GDM1 (cell line): ENCODE results near the gene COMMD9.

ENCODE experiments used
- DNase-seq: peaks from one replicate; lab custom pipeline; 2025; lab: John Stamatoyannopoulos, UW

The COMMD9 gene

GRCh38 chr11:36257351-36257750 is 31.9 kb downstream of the COMMD9 start:
- DNase-seq, result no peak

DNA sequence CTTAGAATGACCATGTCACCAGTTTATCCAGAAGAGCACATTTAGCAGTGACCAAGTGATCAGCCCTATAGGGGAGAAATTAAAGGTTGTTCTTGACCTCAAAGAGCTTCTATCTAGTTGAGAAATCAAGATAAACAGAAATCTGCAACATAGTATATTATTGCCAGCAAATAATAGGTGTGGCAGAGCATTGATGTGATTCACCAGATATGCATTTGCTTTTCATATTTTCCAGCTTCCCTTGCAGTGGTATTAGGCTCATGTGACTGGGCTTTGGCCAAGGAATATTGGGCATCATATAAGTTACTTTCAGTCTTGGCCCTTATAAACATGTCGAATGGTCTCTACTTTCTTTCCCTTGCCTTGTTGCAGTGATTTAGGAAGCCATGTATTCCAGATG is 34.5 kb downstream of the COMMD9 start:
- DNase-seq, result no peak

DNA sequence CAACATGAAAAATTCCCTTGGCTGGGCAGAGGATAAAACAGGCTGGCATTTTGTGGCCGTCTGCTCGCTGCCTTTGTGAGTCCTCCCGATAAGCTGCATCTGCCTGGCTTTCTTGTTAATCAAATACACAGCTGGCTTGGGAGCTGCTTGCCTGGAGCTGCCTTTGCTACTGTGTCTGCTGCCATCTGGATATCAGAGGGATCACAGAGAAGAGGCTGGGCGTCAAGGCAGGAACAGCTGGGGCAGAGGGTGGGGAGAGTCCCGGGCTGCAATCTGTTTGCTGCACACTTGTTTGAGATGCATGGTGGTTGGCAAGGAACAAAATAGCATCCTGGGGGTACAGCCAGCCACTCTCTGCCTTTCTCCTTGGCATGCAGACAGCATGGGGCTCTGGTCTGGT is 36.0 kb downstream of the COMMD9 start:
- DNase-seq, result no peak

GRCh38 chr11:36251823-36252222 is 37.4 kb downstream of the COMMD9 start:
- no peak for DNase-seq

DNA sequence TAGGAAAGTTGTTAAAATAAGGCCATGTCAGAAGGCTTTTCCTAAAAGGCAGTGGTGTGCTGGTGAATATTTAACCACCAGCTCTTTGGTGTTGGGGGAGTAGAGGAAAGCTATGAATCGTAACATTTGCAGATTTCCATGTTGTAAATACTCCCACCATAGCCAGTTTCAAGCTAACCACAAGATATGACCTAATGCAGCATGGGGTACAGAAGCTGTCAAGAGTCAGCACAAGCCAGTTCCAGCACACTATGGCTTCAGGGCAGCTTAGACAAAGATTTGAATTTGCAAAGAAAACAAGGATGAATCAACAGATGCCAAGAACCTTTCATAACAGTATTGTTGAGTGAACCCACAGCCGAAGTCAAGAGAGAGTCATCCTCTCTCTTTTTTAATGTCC is 40.0 kb downstream of the COMMD9 start:
- DNase-seq, result no peak

DNA sequence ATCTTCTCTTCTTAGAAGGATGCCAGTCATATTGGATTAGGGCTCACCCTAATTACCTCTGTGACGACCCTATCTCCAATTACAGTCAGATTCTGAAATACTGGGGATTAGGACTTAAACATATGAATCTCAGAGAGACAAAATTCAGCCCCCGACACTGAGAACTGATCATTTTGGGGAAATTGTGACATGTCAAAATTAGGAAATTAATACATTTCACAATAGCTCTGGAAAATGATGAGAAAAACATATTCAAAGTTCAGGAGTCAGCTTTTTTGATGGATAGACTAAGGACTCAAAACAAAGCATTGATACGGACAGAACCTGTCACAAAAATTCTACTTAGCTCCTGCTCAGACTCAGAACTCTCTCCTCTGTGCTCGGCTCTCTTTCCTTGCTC is 40.8 kb downstream of the COMMD9 start:
- DNase-seq, result no peak

GRCh38 chr11:36247493-36247892 is 41.7 kb downstream of the COMMD9 start:
- DNase-seq, result no peak

GRCh38 chr11:36243641-36244040 is 45.6 kb downstream of the COMMD9 start:
- no peak for DNase-seq

GRCh38 chr11:36241497-36241896 is 47.7 kb downstream of the COMMD9 start:
- DNase-seq, result no peak

- no peak for DNase-seq
Measured at GRCh38 chr11:36240801-36241200, 48.4 kb downstream of the COMMD9 start.

DNA sequence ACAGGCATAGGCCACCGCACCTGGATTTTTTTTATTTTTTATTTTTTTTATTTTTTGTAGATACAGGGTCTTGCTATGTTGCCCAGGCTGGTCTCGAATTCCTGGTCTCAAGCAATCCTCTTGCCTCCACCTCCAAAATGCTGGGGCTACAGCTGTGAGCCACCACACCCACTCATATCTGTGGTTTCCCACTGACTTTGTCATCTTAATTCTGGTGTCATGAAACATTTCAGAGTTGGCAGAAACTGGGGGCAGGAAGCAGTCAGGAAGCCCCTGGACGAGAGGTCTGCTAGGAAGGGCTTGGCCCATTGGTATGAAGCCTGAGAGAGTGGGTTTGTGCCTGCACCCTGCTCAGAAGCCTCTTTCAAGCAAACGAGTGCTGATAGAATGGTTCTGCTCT is 49.1 kb downstream of the COMMD9 start:
- no peak for DNase-seq

DNA sequence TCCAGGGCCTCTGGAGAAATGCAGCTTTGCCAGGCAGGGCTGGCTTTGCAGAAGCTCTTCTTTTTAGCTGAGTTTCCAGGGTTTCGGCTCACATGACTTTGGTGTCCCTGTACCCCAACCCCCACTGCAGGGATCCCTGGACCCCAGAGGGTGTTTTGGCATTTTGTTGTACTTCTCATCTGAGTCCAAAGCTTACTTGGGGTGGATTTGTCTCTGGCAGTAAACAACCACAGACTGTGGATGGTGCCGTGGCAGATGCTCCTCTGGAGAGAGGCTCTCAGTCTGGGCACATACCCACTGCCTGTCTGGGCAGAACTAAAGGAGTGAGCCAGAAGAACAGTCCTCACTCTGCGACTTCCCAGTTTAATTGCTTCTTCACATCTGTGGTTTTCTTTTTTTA is 49.6 kb downstream of the COMMD9 start:
- DNase-seq, result no peak

- DNase-seq, result no peak
Measured at GRCh38 chr11:36238881-36239280, 50.3 kb downstream of the COMMD9 start.

GRCh38 chr11:36238036-36238631 is 51.1 kb downstream of the COMMD9 start:
- no peak for DNase-seq

- no peak for DNase-seq
Measured at GRCh38 chr11:36237391-36237790, 51.8 kb downstream of the COMMD9 start.

DNA sequence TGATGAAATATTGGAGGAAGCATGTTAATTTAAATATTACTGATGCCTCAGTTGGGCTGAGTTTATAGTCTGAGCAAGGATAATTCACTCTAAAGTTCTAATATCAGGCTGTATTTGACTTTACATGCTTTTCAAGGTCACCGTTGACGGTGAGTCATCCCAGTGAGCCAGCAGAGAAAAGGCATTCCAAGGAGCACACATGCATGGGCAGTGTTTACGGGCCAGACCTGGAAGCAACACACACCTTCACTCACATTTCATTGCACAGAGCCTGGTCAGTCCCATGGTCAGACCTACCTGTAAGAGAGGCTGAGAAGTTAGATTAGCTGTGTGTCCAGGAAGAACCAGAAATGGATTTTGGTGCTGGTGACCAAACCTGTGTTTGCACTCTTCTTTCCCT is 53.5 kb downstream of the COMMD9 start:
- DNase-seq, result no peak

GRCh38 chr11:36234825-36235224 is 54.4 kb downstream of the COMMD9 start:
- no peak for DNase-seq

DNA sequence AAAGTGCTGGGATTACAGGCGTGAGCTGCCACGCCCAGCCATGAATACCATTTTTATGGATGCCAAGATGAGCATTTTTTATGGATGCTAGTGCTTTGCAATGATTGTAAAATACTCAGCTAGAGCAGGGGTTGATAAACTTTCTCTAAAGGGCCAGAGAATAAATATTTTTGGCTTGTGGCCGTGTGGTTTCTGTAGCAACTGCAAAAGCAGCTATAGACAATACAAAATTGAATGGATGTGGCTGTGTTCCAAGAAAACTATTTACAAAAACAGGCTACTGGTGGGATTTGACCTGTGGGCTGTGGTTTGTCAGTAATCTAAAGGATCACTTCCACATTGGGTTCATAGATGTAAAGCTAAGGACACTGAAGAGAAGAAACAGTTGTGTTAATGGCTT is 56.0 kb downstream of the COMMD9 start:
- DNase-seq, result no peak

- DNase-seq, result no peak
Measured at GRCh38 chr11:36230779-36231699, 58.2 kb downstream of the COMMD9 start.

DNA sequence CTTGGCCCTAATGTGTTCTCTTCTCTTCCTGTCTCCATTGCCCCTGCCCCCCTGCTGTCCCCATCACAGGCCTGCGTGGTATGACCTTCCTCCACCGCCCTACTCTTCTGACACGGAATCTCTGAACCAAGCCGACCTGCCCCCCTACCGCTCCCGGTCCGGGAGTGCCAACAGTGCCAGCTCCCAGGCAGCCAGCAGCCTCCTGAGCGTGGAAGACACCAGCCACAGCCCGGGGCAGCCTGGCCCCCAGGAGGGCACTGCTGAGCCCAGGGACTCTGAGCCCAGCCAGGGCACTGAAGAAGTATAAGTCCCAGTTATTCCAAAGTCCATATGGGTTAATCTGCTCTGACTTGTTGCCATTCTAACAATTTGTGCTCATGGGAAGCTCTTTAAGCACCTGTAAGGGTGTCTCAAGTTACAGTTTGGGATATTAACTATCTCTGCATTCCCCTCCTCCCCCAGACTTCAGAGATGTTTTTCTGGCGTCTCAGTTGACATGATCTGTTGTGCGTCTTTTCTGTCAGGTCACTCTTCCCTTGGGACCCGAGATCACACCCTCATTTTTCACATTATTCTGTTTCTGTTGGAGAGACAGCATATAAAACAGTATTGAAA is 60.0 kb downstream of the COMMD9 start:
- no peak for DNase-seq

GRCh38 chr11:36228689-36229088 is 60.5 kb downstream of the COMMD9 start:
- DNase-seq, result no peak

- DNase-seq, result no peak
Measured at GRCh38 chr11:36227044-36227443, 62.2 kb downstream of the COMMD9 start.

DNA sequence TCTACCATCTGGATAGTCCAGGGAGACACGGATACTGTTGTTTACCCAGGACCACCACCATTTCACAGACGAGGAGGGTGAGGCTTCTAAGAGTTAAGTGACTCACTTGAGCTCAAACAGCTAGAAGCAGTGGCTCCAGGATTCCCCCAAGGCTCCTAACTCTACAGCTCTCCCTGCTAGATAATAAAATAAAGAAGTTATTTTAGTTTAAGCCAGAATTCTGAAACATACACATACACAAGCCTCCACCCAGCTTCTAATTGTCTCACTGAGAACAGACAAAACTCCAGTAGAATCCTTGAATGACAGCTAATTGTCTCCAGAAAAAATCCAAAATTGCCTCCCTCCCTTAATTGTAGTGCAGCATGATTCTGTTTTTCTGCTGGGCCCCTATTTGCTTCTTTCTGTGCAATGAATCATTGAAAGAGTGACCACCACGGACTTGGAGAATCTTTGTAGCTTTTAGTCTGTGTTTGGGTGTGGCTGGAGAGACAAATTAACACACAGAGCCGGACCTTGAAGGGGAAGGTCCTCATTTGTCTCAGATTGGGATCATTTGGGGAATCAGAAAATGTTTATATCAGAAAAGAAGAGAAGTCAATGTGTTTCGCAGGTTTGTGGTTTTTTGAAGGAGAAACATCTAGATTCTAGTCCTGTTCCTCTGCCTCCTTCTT is 64.9 kb downstream of the COMMD9 start:
- no peak for DNase-seq
